H9 (cell line): ENCODE measurements around the gene BACH1. TPM values are rescaled to one million over a fixed set of nuclear protein-coding genes. Genes with fewer than 3 reads are reported as not detected.

Experiments used
- DNase-seq: peaks from one replicate; pipeline ENCODE4 v3.0.0-alpha.2; 2017
- H2AFZ ChIP-seq: one replicate; pipeline ENCODE4 v1.6.1; 2013; ENCODE audit warnings: mild to moderate bottlenecking, low read length, control low read depth, moderate library complexity
- H2AK5ac ChIP-seq: 2 replicates; pipeline ENCODE4 v1.6.1; 2013; ENCODE audit warnings: low read length, control low read depth, mixed read lengths; ENCODE audit not compliant: insufficient read length
- H2BK120ac ChIP-seq: one replicate; pipeline ENCODE4 v1.6.1; 2013; ENCODE audit warnings: low read depth, mild to moderate bottlenecking, low read length, control low read depth, inconsistent platforms; ENCODE audit not compliant: poor library complexity, severe bottlenecking
- H2BK12ac ChIP-seq: 2 replicates; pipeline ENCODE4 v1.6.1; 2013; ENCODE audit warnings: low read length, control low read depth, mixed read lengths, low read depth; ENCODE audit not compliant: insufficient read length
- H2BK15ac ChIP-seq: 2 replicates; pipeline ENCODE4 v1.6.1; 2013; ENCODE audit warnings: low read depth, low read length, control low read depth
- H2BK20ac ChIP-seq: one replicate; pipeline ENCODE4 v1.6.1; 2013; ENCODE audit warnings: low read depth, mild to moderate bottlenecking, low read length, control low read depth, inconsistent platforms; ENCODE audit not compliant: poor library complexity, severe bottlenecking
- H2BK5ac ChIP-seq: 2 replicates; pipeline ENCODE4 v1.6.1; 2013; ENCODE audit warnings: low read length, control low read depth, mixed read lengths; ENCODE audit not compliant: insufficient read length
- H3K14ac ChIP-seq: 2 replicates; pipeline ENCODE4 v1.6.1; 2013; ENCODE audit warnings: low read length, control low read depth; ENCODE audit not compliant: insufficient read depth
- H3K18ac ChIP-seq: 2 replicates; pipeline ENCODE4 v1.6.1; 2013; ENCODE audit warnings: low read depth, mild to moderate bottlenecking, mixed read lengths, low read length, control low read depth; ENCODE audit not compliant: insufficient read length
- H3K23ac ChIP-seq: 2 replicates; pipeline ENCODE4 v1.6.1; 2013; ENCODE audit warnings: low read length, control low read depth, mixed read lengths, low read depth; ENCODE audit not compliant: insufficient read length
- H3K23me2 ChIP-seq: 2 replicates; pipeline ENCODE4 v1.6.1; 2013; ENCODE audit warnings: low read depth, mild to moderate bottlenecking, mixed read lengths, low read length, control low read depth; ENCODE audit not compliant: insufficient read length, poor library complexity, severe bottlenecking
- H3K27ac ChIP-seq: 2 replicates; pipeline ENCODE4 v1.5.1; 2013; ENCODE audit warnings: low read length, control low read depth, mixed read lengths, low read depth; ENCODE audit not compliant: insufficient read length
- H3K27me3 ChIP-seq: 2 replicates; pipeline ENCODE4 v1.6.1; 2013; ENCODE audit warnings: low read length, control low read depth, inconsistent platforms; ENCODE audit not compliant: insufficient read depth
- H3K4ac ChIP-seq: 2 replicates; pipeline ENCODE4 v1.6.1; 2013; ENCODE audit warnings: low read depth, mild to moderate bottlenecking, control low read depth, inconsistent platforms, low read length, moderate library complexity
- H3K4me1 ChIP-seq: 2 replicates; pipeline ENCODE4 v1.6.1; 2013; ENCODE audit warnings: low read length, control low read depth, inconsistent platforms; ENCODE audit not compliant: insufficient read depth
- H3K4me2 ChIP-seq: 2 replicates; pipeline ENCODE4 v1.6.1; 2013; ENCODE audit warnings: low read length, control low read depth, mixed read lengths; ENCODE audit not compliant: insufficient read length, insufficient read depth
- H3K56ac ChIP-seq: 2 replicates; pipeline ENCODE4 v1.6.1; 2013; ENCODE audit warnings: low read depth, mild to moderate bottlenecking, mixed read lengths, low read length, control low read depth; ENCODE audit not compliant: insufficient read length
- H3K79me1 ChIP-seq: 2 replicates; pipeline ENCODE4 v1.6.1; 2013; ENCODE audit warnings: low read depth, mild to moderate bottlenecking, moderate library complexity, low read length, control low read depth, inconsistent platforms; ENCODE audit not compliant: insufficient read depth, poor library complexity, severe bottlenecking
- H3K79me2 ChIP-seq: 2 replicates; pipeline ENCODE4 v1.6.1; 2013; ENCODE audit warnings: low read length, control low read depth, inconsistent platforms; ENCODE audit not compliant: insufficient read depth
- H3K9ac ChIP-seq: 2 replicates; pipeline ENCODE4 v1.6.1; 2013; ENCODE audit warnings: low read length, control low read depth, mixed read lengths; ENCODE audit not compliant: insufficient read length; ENCODE audit errors: extremely low read depth
- H3K9me3 ChIP-seq: one replicate; pipeline ENCODE4 v1.6.1; 2013; ENCODE audit warnings: low read depth, low read length, inconsistent platforms; ENCODE audit not compliant: control insufficient read depth
- H3T11ph ChIP-seq: one replicate; pipeline ENCODE4 v1.6.1; 2013; ENCODE audit warnings: mild to moderate bottlenecking, low read length, control low read depth, inconsistent platforms
- H4K20me1 ChIP-seq: one replicate; pipeline ENCODE4 v1.6.1; 2013; ENCODE audit not compliant: control insufficient read depth, insufficient read length, insufficient read depth
- H4K5ac ChIP-seq: 2 replicates; pipeline ENCODE4 v1.6.1; 2013; ENCODE audit warnings: low read depth, mild to moderate bottlenecking, mixed read lengths, low read length, control low read depth; ENCODE audit not compliant: insufficient read length
- H4K8ac ChIP-seq: replicated peaks from 2 replicates; pipeline ENCODE4 v1.6.1; 2013; ENCODE audit warnings: low read length, control low read depth, mixed read lengths, low read depth; ENCODE audit not compliant: insufficient read length
- H4K91ac ChIP-seq: 2 replicates; pipeline ENCODE4 v1.6.1; 2013; ENCODE audit warnings: low read depth, mild to moderate bottlenecking, moderate library complexity, mixed read lengths, low read length, control low read depth; ENCODE audit not compliant: insufficient read length
- H3K27ac Mint-ChIP-seq, 3 experiments: 2 replicates in 2 of 3; 3 replicates in 1 of 3; pipeline ENCODE4 v1.8.0; 2020 to 2021; ENCODE audit warnings: mixed read lengths in 3 of 3, mild to moderate bottlenecking in 1 of 3, moderate library complexity in 1 of 3
- H3K27me3 Mint-ChIP-seq: 2 replicates; pipeline ENCODE4 v1.8.0; 2021; ENCODE audit warnings: low read depth, mild to moderate bottlenecking, moderate library complexity, mixed read lengths
- H3K36me3 Mint-ChIP-seq, 3 experiments: 2 replicates in 2 of 3; 3 replicates in 1 of 3; pipeline ENCODE4 v1.8.0; 2020 to 2021; ENCODE audit warnings: low read depth in 3 of 3, mixed read lengths in 3 of 3; ENCODE audit not compliant: insufficient read depth in 1 of 3
- H3K4me1 Mint-ChIP-seq, 2 experiments: 2 replicates each; pipeline ENCODE4 v1.8.0; 2020; ENCODE audit warnings: mixed read lengths in 2 of 2
- H3K4me3 Mint-ChIP-seq, 2 experiments: 2 replicates in 1 of 2; 3 replicates in 1 of 2; pipeline ENCODE4 v1.8.0; 2020 to 2021; ENCODE audit warnings: mild to moderate bottlenecking in 2 of 2, mixed read lengths in 2 of 2, moderate library complexity in 1 of 2
- H3K9me3 Mint-ChIP-seq, 2 experiments: 2 replicates in 1 of 2; 3 replicates in 1 of 2; pipeline ENCODE4 v1.8.0; 2020; ENCODE audit warnings: mild to moderate bottlenecking in 2 of 2, mixed read lengths in 2 of 2, moderate library complexity in 1 of 2
- CTCF ChIP-seq: fragments of 200-600 bp; sonication (generic); conservative IDR thresholded peaks from 3 replicates; pipeline ENCODE4 v1.8.0; 2021; ENCODE audit warnings: antibody characterized with exemption, mild to moderate bottlenecking
- WGBS: extraction: QIAGEN DNeasy Blood & Tissue Kit; methylation state at CpG from one replicate; pipeline ENCODE4 v1.1.7; 2013; ENCODE audit warnings: missing lambda C conversion rate, low lambda C conversion rate, mixed read lengths; ENCODE audit not compliant: insufficient read length; ENCODE audit errors: extremely low coverage; 5-methylcytosine and 5-hydroxymethylcytosine counted together
- total RNA-seq: library from RNA; stranded (reverse); gene quantifications from 2 replicates; pipeline ENCODE4 v1.2.1, GENCODE V29; 2021

Gene BACH1
- total RNA-seq, 1 experiment from 2014 or later, result 42.4 TPM

GRCh38 chr21:29316029-29316742 is 17.5 kb downstream of the BACH1 start:
- Histone ChIP-seq H3K56ac (no peak overlapping the region), H3K9me3 (no peaks in the 10 kb centered on the region), H2BK5ac (no peak overlapping the region), H3K14ac (no peak overlapping the region), H3K79me2 (peaks cover 42% of the 10 kb centered on the region), H3K4ac (no peak overlapping the region), H3K79me1 (peaks cover 18% of the 10 kb centered on the region), H3T11ph (no peak overlapping the region), H2AK5ac (no peak overlapping the region), H3K23me2 (no peaks in the 10 kb centered on the region), H4K8ac (no peak overlapping the region), H3K4me2 (no peak overlapping the region), H4K20me1 (no peaks in the 10 kb centered on the region), H3K4me1 (no peaks in the 10 kb centered on the region; the same call in 1 of the 2 replicates), H2BK12ac (no peak overlapping the region), H4K5ac (no peak overlapping the region), H3K27me3 (no peaks in the 10 kb centered on the region), H2BK120ac (no peak overlapping the region), H2AFZ (no peak overlapping the region), H3K18ac (no peak overlapping the region), H3K9ac (no peak overlapping the region), H4K91ac (no peak overlapping the region), H3K27ac (no peak overlapping the region), H2BK15ac (no peak overlapping the region), H3K23ac (no peak overlapping the region), H2BK20ac (no peak overlapping the region)
- H3K27me3 Mint-ChIP-seq, result no peaks in the 10 kb centered on the region
- peaks cover 21 to 24% of the 10 kb centered on the region in 2 experiments for H3K4me1 Mint-ChIP-seq
- no peaks in the 10 kb centered on the region for H3K9me3 Mint-ChIP-seq
- H3K4me3 Mint-ChIP-seq, result no peak overlapping the region
- 100% methylated on average over 1 of the region's 3 CpGs for WGBS
- H3K27ac Mint-ChIP-seq, result no peak overlapping the region
- TF ChIP-seq CTCF, result no peak
- peaks cover 2 to 14% (median 7%) of the 10 kb centered on the region in 3 experiments for H3K36me3 Mint-ChIP-seq
- no peak for DNase-seq
